ENCODE measurements around the gene DGKB.

- TF ChIP-seq CTCF (conservative IDR thresholded peaks at IDR 0.05) = no peak
- no peak for TF ChIP-seq EZH2 (IDR thresholded peaks at IDR 0.05; ENCODE audit: low read depth)
Observed at GRCh38 chr7:14424675-14425074, 477.9 kb downstream of the DGKB start.

Measured in PC-9 (cell line).